ENCODE measurements around the gene ZMAT5. TPM values are rescaled to one million over a fixed set of nuclear protein-coding genes. Genes with fewer than 3 reads are reported as not detected.
A peak's percentile ranks its signal among the peaks of the same experiment; 100 is the strongest.

ZMAT5 gene
- total and polyA plus RNA-seq, 2 of the 13 experiments (the other 11 are each of a cell fraction or from before 2014, with no cell fraction given) = 20.7 to 27.8 TPM

DNA sequence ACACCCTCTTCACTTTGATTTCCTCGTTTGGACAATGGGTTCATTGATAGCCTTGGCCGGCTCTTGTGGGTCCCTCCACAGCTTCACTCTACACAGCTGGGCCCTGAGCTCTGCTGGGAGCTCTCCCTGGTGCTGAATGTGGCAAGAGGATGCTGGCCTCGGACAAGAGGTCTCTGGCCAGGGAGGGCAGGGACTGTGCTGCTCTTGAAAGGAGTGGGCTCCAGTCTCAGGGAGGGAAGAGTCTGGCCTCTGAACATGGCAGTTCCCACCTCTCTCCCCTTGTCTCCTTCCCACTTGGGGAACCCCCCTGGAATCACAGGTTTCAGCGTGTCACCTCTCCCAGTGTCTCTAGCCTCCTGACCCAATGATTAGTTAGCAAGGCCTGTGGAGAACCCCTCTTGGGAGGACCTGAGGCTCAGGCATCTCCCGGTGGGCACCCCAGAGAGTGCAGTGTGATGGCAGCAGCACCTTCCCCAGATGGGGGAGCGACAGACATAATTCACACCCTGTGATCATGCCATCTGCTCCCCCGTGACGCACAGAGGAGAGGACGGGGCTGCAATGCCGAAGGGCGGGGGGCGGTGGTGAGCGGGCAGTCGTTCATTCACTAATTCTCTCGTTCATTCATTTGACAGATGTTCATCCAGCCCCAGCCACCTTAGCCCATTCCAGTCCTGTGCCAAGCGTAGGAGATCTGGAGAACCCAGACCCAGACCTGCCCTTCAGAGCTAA, 49.8 kb downstream of the ZMAT5 start (continued):
- TF ChIP-seq, protein P1, sequence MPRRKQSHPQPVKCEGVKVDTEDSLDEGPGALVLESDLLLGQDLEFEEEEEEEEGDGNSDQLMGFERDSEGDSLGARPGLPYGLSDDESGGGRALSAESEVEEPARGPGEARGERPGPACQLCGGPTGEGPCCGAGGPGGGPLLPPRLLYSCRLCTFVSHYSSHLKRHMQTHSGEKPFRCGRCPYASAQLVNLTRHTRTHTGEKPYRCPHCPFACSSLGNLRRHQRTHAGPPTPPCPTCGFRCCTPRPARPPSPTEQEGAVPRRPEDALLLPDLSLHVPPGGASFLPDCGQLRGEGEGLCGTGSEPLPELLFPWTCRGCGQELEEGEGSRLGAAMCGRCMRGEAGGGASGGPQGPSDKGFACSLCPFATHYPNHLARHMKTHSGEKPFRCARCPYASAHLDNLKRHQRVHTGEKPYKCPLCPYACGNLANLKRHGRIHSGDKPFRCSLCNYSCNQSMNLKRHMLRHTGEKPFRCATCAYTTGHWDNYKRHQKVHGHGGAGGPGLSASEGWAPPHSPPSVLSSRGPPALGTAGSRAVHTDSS (CRISPR knock-in tag; conservative IDR thresholded peaks at IDR 0.05) = no peak
- TF ChIP-seq ZNF441 (CRISPR knock-in tag; IDR thresholded peaks at IDR 0.05; ENCODE audit: borderline replicate concordance) (peak; percentile 83; the same call in 1 of the 2 replicates), NFKBIZ (CRISPR knock-in tag; IDR thresholded peaks at IDR 0.05) (peak; percentile 77; the same call in 1 of the 2 replicates), FIP1L1 (IDR thresholded peaks at IDR 0.05; ENCODE audit: borderline replicate concordance, insufficient read depth, low read depth, low read length) (no peak), ZFP36L1 (CRISPR knock-in tag; IDR thresholded peaks at IDR 0.05) (no peak), ZNF510 (CRISPR knock-in tag; IDR thresholded peaks at IDR 0.05; ENCODE audit: low read depth) (no peak), GLI4 (CRISPR knock-in tag; IDR thresholded peaks at IDR 0.05; ENCODE audit: borderline replicate concordance) (no peak), MAF1 (CRISPR knock-in tag; IDR thresholded peaks at IDR 0.05; ENCODE audit: borderline replicate concordance) (no peak), BRCA1 (CRISPR knock-in tag; IDR thresholded peaks at IDR 0.05) (peak; percentile 86; the same call in 1 of the 2 replicates), MTA3 (CRISPR knock-in tag; IDR thresholded peaks at IDR 0.05) (0 out of 2 replicates have a peak, but pooled peaks have one; percentile 47), ZSCAN9 (CRISPR knock-in tag; IDR thresholded peaks at IDR 0.05; ENCODE audit: borderline replicate concordance) (peak; percentile 99), CBX5 (CRISPR knock-in tag; IDR thresholded peaks at IDR 0.05; ENCODE audit: borderline replicate concordance) (peak; percentile 85), BORCS8-MEF2B (CRISPR knock-in tag; IDR thresholded peaks at IDR 0.05) (peak; percentile 97), ZSCAN29 (CRISPR knock-in tag; conservative IDR thresholded peaks at IDR 0.05) (no peak), ADNP (CRISPR knock-in tag; IDR thresholded peaks at IDR 0.05) (no peak), GABPA (IDR thresholded peaks at IDR 0.05; ENCODE audit: low read depth, low read length) (no peak), GABPA (CRISPR knock-in tag; IDR thresholded peaks at IDR 0.05; ENCODE audit: low read depth) (no peak), ARNT (IDR thresholded peaks at IDR 0.05) (no peak), ZNF44 (CRISPR knock-in tag; IDR thresholded peaks at IDR 0.05) (no peak), MYNN (CRISPR knock-in tag; IDR thresholded peaks at IDR 0.05; ENCODE audit: low read depth) (peak; percentile 91; the same call in 1 of the 2 replicates), HNRNPH1 (optimal IDR thresholded peaks at IDR 0.05; ENCODE audit: low read depth, low read length) (no peak), RORA (CRISPR knock-in tag; IDR thresholded peaks at IDR 0.05) (no peak)
- TF ChIP-seq, protein P2, sequence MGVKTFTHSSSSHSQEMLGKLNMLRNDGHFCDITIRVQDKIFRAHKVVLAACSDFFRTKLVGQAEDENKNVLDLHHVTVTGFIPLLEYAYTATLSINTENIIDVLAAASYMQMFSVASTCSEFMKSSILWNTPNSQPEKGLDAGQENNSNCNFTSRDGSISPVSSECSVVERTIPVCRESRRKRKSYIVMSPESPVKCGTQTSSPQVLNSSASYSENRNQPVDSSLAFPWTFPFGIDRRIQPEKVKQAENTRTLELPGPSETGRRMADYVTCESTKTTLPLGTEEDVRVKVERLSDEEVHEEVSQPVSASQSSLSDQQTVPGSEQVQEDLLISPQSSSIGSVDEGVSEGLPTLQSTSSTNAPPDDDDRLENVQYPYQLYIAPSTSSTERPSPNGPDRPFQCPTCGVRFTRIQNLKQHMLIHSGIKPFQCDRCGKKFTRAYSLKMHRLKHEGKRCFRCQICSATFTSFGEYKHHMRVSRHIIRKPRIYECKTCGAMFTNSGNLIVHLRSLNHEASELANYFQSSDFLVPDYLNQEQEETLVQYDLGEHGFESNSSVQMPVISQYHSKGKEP (CRISPR knock-in tag; IDR thresholded peaks at IDR 0.05) = peak; percentile 98
- TF ChIP-seq, protein P3, sequence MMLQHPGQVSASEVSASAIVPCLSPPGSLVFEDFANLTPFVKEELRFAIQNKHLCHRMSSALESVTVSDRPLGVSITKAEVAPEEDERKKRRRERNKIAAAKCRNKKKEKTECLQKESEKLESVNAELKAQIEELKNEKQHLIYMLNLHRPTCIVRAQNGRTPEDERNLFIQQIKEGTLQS (CRISPR knock-in tag; IDR thresholded peaks at IDR 0.05) = peak; percentile 81
- TF ChIP-seq, protein P4, sequence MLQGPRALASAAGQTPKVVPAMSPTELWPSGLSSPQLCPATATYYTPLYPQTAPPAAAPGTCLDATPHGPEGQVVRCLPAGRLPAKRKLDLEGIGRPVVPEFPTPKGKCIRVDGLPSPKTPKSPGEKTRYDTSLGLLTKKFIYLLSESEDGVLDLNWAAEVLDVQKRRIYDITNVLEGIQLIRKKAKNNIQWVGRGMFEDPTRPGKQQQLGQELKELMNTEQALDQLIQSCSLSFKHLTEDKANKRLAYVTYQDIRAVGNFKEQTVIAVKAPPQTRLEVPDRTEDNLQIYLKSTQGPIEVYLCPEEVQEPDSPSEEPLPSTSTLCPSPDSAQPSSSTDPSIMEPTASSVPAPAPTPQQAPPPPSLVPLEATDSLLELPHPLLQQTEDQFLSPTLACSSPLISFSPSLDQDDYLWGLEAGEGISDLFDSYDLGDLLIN (CRISPR knock-in tag; IDR thresholded peaks at IDR 0.05; ENCODE audit: borderline replicate concordance) = no peak
- TF ChIP-seq, protein P5, sequence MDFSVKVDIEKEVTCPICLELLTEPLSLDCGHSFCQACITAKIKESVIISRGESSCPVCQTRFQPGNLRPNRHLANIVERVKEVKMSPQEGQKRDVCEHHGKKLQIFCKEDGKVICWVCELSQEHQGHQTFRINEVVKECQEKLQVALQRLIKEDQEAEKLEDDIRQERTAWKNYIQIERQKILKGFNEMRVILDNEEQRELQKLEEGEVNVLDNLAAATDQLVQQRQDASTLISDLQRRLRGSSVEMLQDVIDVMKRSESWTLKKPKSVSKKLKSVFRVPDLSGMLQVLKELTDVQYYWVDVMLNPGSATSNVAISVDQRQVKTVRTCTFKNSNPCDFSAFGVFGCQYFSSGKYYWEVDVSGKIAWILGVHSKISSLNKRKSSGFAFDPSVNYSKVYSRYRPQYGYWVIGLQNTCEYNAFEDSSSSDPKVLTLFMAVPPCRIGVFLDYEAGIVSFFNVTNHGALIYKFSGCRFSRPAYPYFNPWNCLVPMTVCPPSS (IDR thresholded peaks at IDR 0.05) = no peak
